OCI-LY1 (cell line): ENCODE data around the gene GIPC2.

Source experiments
- EZH2 ChIP-seq: fragments of 200-600 bp; sonication (generic), shearing (Covaris generic); IDR thresholded peaks from 2 replicates; pipeline ENCODE4 v1.8.0; 2017; ENCODE audit warnings: borderline replicate concordance, mixed run types, mild to moderate bottlenecking, antibody characterized with exemption, low read length, moderate library complexity, mixed read lengths
- TF ChIP-seq, protein P1 (sequence below): fragments of 200-600 bp; sonication (generic), shearing (Covaris generic); IDR thresholded peaks from 2 replicates; pipeline ENCODE4 v1.5.1; 2017; ENCODE audit warnings: mild to moderate bottlenecking, antibody characterized with exemption, low read length, moderate library complexity, mixed read lengths

DNA sequence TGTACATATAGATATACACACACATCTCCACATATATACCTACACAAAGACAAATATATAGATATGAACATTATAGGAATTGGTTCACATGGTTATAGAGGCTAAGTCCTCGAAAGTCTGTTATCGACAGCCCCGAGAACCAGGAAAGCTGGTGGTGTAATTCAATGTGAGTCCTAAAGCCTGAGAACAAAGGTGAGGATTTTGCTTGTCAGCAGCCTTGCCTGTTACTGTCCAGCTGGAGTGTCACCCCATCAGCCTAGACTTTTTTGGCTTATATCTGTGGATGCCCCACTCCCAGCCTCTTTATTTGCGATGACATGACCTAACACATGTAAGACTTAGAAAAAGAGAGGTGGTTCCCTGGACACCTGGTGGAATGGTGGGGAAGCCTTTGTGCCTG lies 97.0 kb downstream of the GIPC2 start:
- TF ChIP-seq, protein P1, sequence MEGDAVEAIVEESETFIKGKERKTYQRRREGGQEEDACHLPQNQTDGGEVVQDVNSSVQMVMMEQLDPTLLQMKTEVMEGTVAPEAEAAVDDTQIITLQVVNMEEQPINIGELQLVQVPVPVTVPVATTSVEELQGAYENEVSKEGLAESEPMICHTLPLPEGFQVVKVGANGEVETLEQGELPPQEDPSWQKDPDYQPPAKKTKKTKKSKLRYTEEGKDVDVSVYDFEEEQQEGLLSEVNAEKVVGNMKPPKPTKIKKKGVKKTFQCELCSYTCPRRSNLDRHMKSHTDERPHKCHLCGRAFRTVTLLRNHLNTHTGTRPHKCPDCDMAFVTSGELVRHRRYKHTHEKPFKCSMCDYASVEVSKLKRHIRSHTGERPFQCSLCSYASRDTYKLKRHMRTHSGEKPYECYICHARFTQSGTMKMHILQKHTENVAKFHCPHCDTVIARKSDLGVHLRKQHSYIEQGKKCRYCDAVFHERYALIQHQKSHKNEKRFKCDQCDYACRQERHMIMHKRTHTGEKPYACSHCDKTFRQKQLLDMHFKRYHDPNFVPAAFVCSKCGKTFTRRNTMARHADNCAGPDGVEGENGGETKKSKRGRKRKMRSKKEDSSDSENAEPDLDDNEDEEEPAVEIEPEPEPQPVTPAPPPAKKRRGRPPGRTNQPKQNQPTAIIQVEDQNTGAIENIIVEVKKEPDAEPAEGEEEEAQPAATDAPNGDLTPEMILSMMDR = no peak
- no peak for TF ChIP-seq EZH2
